ENCODE measurements around the gene LRRFIP2.

The LRRFIP2 gene

DNA sequence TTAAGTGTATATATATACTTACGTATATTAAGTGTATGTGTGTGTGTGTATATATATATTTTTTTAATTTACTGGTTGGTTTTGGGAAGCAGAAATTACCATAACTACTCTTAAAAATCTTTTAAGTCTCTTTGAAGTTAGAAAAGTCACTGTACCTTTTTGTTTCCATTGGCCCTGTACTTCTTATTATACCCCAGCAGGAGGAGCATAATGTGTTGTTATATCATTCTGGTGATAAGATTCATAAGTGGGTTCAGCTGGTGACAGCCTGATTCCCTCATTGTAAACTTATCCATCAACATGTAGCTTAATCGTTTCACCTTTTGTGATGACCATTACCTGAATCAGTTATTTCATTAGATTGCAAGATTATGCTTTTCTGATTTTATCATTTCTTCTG is 150.3 kb downstream of the LRRFIP2 start:
- no peak for DNase-seq (ENCODE audit: low read depth)

DNA sequence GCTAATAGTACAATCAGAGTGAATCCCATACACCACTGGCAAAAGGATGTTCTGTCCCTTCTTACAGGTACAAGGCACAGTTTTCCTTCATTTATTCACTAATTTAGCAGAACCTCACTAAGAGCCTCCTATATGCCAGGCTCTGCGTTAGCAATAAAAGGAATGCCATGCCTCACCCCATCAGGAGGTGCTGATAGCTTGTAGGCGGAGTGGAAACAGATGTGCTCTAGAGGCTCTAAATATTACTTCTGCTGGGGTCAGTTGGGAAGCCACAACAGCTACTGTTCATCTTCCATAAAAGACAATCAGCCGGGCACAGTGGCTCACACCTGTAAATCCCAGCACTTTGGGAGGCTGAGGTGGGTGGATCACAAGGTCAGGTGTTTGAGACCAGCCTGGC is 156.7 kb downstream of the LRRFIP2 start:
- DNase-seq (ENCODE audit: low read depth), result no peak

DNA sequence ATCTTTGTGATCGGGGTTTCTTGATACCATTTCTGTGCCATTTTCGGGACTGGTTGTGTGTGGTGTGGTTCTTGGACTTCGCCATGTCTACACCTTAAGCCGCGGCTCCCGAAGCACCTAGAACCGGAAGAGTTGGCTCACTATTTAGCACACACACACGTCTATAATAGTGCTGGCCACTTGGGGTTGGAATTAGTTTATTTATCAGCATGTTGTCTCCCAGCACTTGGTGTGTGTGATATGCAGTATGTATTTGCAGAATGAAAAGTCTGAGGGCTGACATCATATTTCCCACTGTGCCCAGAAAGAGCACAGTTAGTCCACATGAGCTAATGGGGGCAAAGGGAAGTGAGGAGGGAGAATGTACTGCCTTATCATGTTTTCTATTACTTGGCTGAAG is 157.5 kb downstream of the LRRFIP2 start:
- no peak for DNase-seq (ENCODE audit: low read depth)

DNA sequence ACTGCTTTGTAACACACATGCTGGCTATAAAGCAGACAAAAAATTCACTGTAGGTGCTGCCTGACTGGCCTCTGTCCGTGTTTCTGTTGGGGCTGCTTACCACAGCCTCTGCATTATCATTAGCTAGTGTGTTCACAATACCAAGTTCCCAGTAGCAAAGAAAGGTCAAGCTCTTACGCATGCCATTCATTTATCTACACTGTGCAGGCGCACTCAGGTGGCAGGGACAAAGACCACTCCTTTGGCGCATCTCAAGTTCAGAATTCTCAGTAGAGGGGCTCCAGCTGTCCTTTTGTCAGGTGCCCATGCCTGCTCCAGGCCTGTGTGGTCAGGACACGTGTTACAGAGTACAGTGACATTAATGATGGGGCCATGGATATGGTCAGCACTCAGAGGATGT is 158.7 kb downstream of the LRRFIP2 start:
- no peak for DNase-seq (ENCODE audit: low read depth)

GRCh38 chr3:37014620-37015019 is 159.8 kb downstream of the LRRFIP2 start:
- no peak for DNase-seq (ENCODE audit: low read depth)

Measured in activated T-cell treated with anti-CD3 and anti-CD28 coated beads for 48 hours (primary cell).